Measurements from ENCODE around the gene NSF.
"Not testable (repeated sequence)": the region's sequence is repeated elsewhere in the genome, so short reads cannot be mapped to it uniquely, and the experiment has no call there.

The NSF gene

DNA sequence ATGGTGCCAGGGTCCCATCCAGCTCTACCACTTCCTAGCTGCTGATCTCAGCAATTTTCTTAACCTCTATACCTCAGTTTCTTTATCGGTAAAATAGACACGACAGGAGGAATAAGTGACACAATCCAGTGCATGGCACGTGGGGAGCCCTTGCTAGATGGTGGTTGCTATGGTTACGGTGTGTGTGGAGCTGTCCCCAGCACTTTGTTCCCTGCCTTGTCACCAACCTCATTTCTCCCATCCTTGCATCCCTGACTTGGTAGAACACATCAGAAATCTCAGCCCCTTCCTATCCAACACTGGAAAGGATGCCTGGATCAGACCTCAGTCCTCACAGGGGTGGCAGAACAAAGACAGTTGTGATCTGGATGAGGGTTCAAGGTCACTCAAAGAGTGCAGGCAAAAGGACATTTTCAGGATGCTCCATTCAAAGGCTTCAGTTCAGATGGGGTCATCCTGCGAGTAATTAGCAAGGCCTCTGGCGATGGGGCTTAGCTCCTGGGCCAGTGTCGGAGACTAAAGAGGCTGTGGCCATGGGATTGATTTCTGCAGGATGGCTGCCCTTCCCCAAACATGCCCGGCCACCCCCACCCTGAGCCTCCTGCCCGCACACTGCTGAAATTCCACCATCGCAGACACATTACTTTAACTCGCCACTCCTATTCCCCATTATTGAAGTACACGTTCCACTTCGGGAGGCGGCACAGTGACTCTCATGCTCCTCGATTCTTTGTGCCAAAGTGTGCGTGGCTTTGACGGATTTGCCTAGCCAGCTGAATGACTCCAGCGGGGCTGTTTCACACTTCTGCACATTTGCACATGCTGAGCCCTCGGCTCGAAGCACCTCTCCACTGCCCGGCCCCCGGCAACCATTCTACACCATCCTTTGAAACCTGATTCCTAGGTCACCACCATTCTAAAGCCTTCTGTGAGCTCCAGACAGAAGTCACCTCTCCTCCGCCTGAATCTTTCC lies 187.8 kb downstream of the NSF start:
- no peak for DNase-seq

DNA sequence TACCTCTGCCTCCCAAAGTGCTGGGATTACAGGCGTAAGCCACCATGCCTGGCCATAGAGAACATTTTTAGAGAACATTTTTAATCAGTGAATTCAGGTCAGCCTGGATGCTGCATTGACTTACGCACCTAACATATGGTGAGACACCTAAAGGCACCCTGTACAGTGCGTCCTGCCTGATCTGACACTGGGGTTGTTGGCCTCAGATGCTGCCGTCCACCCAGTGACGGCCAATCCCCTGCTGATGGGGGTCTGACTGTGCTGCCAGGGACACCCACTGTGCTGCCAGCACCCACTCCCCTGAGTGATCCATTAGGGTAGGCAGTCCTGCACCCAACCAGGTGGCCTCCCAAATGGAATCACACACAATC lies 189.5 kb downstream of the NSF start:
- DNase-seq = no peak

DNA sequence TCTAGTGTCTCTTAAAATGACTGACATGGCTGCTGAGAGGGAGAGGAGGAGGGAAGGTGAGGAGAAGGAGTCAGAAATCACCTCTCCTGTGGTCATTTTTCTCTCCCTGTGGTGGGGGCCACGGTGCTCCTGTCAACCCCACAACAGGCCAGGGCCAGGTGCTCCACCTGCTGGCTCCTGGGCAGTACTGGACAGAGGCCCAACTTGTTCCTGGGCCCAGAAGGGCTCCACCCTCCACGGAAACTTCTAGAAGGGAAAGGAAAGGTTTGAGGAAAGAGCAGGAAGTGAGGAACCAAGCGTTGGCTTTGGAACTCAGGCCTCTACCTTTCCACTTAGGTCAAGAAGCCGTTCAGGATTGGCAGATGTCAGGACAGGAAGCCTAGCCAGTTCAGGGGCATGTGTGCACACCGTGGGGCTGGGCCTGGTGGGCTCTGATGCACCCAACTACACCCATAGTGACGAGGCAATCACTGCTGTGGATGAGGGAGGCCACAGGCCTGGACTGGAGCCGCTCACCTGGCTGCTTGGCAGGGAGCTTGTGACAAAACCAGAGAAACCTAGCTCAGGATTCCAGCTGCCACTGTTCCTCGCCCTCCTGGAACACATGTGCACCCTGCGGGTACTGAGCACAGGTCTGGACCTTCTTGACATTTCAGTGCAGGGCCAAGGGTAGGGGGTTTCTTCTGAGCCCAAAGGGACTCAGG lies 191.9 kb downstream of the NSF start:
- no peak for DNase-seq

- peak; percentile 32 for DNase-seq
Measured at GRCh38 chr17:46783031-46783593, 192.6 kb downstream of the NSF start.

- DNase-seq = no peak
Measured at GRCh38 chr17:46785696-46786095, 195.2 kb downstream of the NSF start.

DNA sequence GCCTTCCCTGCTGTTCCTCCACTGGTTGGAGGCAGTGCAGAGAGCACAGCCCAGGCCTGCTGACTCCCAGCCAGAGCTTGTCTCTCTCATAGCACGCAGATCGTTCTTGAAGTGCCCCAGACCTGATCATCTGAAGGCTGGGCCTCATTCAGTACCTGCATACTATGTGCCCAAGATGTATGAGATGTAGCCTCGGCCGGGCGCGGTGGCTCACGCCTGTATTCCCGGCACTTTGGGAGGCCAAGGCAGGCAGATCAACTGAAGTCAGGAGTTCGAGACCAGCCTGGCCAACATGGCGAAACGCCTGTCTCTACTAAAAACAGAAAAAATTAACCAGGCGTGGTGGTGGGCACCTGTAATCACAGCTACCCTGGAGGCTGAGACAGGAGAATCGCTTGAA lies 197.0 kb downstream of the NSF start:
- no peak for DNase-seq

GRCh38 chr17:46788300-46788699 lies 197.8 kb downstream of the NSF start:
- DNase-seq = no peak

GRCh38 chr17:46788796-46789195 lies 198.3 kb downstream of the NSF start:
- DNase-seq = no peak

DNA sequence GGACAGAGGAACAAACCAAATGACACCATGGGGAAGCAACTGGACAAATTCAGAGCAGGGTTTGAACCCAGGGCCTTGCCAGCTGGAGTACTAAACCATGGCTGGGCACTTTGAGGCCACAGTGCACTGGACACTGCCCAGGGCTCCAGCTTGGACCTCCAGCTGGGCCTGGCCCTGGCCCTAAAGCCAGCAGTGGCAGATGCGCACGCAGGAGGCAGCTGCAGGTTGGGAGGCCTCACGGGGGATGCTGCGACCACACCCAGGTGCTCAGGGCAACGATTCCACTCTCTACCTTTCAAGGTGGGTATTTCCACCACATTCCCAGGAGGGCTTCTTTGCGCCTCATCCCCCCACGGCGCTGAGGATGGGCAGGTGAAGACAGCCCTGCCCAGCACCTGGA lies 199.1 kb downstream of the NSF start:
- no peak for DNase-seq

DNA sequence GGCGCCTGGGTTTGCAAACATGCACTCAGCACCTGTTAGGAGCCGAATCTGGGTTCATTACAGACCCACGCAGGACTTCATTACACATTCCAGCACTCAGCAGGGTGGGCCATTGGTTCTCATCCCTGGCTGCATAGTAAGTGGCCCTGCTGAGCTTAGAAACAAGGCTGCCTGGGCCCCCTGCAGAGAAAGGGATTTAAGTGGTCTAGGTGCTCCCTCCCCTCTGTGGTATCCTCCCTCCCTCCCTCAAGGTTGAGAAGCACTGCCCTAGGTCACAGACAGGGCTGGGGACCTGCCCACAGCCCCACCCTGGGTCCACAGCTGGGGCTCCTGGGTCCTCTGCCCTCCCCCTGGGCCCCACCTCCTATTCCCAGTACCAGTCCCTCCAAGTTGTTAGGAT lies 199.7 kb downstream of the NSF start:
- no peak for DNase-seq

DNA sequence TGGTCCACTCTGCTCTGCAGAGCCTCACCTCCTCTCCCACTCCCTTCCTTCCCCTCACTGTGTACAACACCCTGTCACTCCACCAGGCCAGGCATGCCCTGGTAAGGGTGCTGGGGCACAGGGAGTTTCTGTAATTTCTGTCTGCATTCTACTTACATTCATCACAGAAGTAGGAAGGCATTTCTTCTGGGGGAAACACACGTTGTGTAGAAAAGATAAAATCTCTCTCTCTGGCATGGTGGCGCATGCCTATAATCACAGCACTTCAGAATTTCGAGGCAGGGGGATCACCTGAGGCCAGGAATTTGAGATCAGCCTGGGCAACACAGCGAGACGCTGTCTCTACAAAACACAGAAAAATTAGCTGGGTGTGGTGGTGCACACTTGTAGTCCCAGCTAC lies 201.1 kb downstream of the NSF start:
- no peak for DNase-seq

GRCh38 chr17:46792071-46792470 lies 201.6 kb downstream of the NSF start:
- DNase-seq = no peak

GRCh38 chr17:46793023-46793422 lies 202.6 kb downstream of the NSF start:
- DNase-seq = not testable (repeated sequence)

DNA sequence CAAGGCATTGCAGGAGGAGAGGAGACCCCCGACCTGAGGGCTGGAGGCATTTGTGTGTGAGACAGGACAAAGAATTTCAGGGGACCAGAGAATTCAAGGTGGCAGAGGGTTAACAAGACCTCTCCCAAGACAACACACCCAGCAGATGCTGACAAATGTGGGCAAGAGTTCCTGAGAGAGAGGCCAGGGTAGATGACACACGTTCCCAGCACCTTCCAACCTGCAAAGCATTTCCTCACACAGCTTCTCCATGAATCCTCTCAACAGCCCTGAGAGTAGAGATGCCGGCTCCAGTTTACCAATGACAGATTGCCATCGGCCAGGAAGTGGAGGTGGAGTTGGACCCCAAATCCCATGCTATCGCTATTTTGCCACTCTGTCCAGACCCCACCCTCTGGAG lies 203.1 kb downstream of the NSF start:
- no peak for DNase-seq

DNA sequence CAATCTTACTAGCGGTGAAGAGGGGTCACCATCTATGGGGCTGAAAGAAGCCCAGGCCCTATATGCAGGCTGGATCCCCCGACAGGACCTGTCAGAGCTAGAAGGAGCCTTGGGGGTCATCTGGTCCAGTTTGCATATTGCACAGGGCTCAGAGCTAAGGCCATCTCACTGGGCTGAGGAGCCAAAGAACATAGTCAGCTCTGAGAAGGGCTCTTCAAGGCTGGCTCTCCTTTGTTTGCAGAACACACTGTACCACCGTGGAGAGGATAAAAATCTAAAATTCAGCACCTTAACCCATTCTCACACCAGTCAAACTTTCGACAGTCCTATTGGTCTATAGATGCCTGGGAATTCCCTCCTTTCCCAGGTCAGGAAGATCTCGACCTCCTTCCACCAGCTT lies 203.8 kb downstream of the NSF start:
- DNase-seq = no peak

- no peak for DNase-seq
Measured at GRCh38 chr17:46795379-46795952, 205.0 kb downstream of the NSF start.

DNA sequence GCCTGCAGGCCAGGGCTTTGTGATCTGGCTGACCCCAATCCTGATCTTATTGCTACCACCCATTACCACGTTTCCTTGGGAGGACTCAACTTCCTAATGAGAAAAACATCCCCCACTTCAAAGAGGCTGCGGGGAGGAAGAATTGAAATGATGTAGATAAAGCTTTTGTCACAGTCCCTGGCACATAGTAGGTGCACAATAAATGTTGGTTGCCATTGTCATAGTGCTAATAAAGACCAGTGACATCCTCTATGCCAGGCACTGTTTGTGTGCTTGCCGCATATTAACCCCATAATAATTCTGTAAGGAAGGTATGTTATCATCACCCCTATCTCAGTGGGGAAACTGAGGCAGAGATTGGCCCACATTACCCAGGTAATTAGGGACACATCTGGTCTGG lies 205.6 kb downstream of the NSF start:
- no peak for DNase-seq

- DNase-seq = no peak
Measured at GRCh38 chr17:46796524-46796923, 206.1 kb downstream of the NSF start.

DNA sequence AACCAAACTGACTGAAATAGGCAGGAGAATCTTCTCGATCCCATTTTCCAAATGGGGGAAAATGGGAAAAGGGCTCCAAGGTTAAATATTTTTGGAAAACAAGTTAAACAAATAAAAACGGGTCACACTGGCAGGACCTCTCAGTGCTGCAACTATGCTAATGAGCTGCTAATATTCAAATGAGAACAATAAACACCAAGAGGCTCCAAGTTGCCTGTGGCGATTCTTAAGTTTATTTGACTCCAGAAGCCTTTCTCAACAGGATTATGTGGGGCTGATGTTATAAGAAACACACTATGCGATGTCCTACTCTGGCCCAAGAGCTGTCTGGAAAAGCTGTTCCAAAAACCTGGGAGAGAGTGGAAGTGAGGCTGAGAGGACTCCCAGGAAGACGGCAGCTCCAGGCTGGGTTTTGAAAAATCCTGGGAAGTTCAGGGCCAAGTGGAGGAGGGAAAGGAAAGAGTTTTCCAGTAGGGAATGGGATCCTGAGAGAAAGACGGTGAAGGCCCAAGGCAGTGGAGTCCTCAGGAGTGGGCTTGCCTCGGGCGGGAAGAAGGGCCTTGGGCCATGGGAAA lies 206.6 kb downstream of the NSF start:
- DNase-seq = no peak

GRCh38 chr17:46800573-46800972 lies 210.1 kb downstream of the NSF start:
- no peak for DNase-seq

GRCh38 chr17:46802800-46803199 lies 212.3 kb downstream of the NSF start:
- DNase-seq = no peak

GRCh38 chr17:46803544-46803943 lies 213.1 kb downstream of the NSF start:
- no peak for DNase-seq

- DNase-seq = no peak
Measured at GRCh38 chr17:46805771-46806170, 215.3 kb downstream of the NSF start.
